OCI-LY3 (cell line): ENCODE data around the gene LNPK.

ENCODE experiments used
- H2AFZ ChIP-seq: fragments of 200-600, 300-600 bp; shearing (Covaris generic); 2 replicates; pipeline ENCODE4 v1.6.0; 2014; ENCODE audit warnings: antibody characterized with exemption, low read depth, low read length
- H3K27ac ChIP-seq: fragments of 200-600, 300-600 bp; sonication (generic); 2 replicates; pipeline ENCODE4 v1.5.1; 2014; ENCODE audit warnings: mild to moderate bottlenecking, low read length, moderate library complexity, mixed read lengths
- H3K27me3 ChIP-seq: fragments of 200-600, 300-600 bp; sonication (generic); 2 replicates; pipeline ENCODE4 v1.6.1; 2014; ENCODE audit warnings: low read depth, low read length, mixed read lengths
- H3K36me3 ChIP-seq: fragments of 200-600, 300-600 bp; sonication (generic); replicated peaks from 2 replicates; pipeline ENCODE3; 2014; ENCODE audit warnings: low read depth, low read length, mixed read lengths
- H3K4me1 ChIP-seq: fragments of 300-600, 200-600 bp; sonication (generic); 2 replicates; pipeline ENCODE4 v1.6.1; 2014; ENCODE audit warnings: low read length, mixed read lengths
- H3K4me2 ChIP-seq: fragments of 200-600, 300-600 bp; sonication (generic); 2 replicates; pipeline ENCODE4 v1.6.1; 2014; ENCODE audit warnings: low read length, mixed read lengths
- H3K4me3 ChIP-seq: fragments of 300-600, 200-600 bp; sonication (generic); 2 replicates; pipeline ENCODE4 v1.5.1; 2014; ENCODE audit warnings: antibody characterized with exemption, mild to moderate bottlenecking, low read length, moderate library complexity
- H3K79me2 ChIP-seq: fragments of 300-600, 200-600 bp; shearing (Covaris generic); 2 replicates; pipeline ENCODE4 v1.6.1; 2014; ENCODE audit warnings: mild to moderate bottlenecking, low read length, mixed read lengths
- H3K9ac ChIP-seq: fragments of 300-600, 200-600 bp; shearing (Covaris generic); 2 replicates; pipeline ENCODE4 v1.6.0; 2014; ENCODE audit warnings: mild to moderate bottlenecking, low read length, moderate library complexity
- H3K9me3 ChIP-seq: fragments of 200-600, 300-600 bp; shearing (Covaris generic); 2 replicates; pipeline ENCODE4 v1.6.1; 2014; ENCODE audit warnings: low read length, mixed read lengths; ENCODE audit not compliant: insufficient read depth
- H4K20me1 ChIP-seq: fragments of 200-600, 300-600 bp; sonication (generic); 2 replicates; pipeline ENCODE4 v1.6.1; 2016; ENCODE audit warnings: low read length, mixed read lengths; ENCODE audit not compliant: insufficient read depth
- CTCF ChIP-seq: fragments of 200-600, 300-600 bp; sonication (generic); IDR thresholded peaks from 2 replicates; pipeline ENCODE4 v1.5.1; 2014; ENCODE audit warnings: antibody characterized with exemption, low read length, low read depth
- EZH2phosphoT487 ChIP-seq: fragments of 200-600 bp; shearing (Covaris generic); IDR thresholded peaks from 2 replicates; pipeline ENCODE4 v1.6.1; 2018; ENCODE audit warnings: antibody characterized with exemption, mixed run types, low read depth

The LNPK gene

GRCh38 chr2:176020400-176020799 lies 18.3 kb upstream of the LNPK start:
- Histone ChIP-seq H3K27ac (no peak overlapping the region), H3K4me3 (no peak overlapping the region), H3K79me2 (no peaks in the 10 kb centered on the region), H4K20me1 (no peaks in the 10 kb centered on the region), H3K9ac (no peak overlapping the region), H3K27me3 (no peaks in the 10 kb centered on the region), H3K4me1 (no peaks in the 10 kb centered on the region), H3K36me3 (no peaks in the 10 kb centered on the region), H3K4me2 (no peak overlapping the region), H2AFZ (no peak overlapping the region), H3K9me3 (no peaks in the 10 kb centered on the region)
- TF ChIP-seq CTCF, result no peak

- H3K9me3 ChIP-seq, result no peaks in the 10 kb centered on the region
- TF ChIP-seq EZH2phosphoT487 (no peak), CTCF (no peak)
- no peaks in the 10 kb centered on the region for H3K36me3 ChIP-seq
- H3K4me2 ChIP-seq, result no peak overlapping the region
- H3K4me1 ChIP-seq, result no peaks in the 10 kb centered on the region
- no peak overlapping the region for H3K27ac ChIP-seq
- H4K20me1 ChIP-seq, result no peaks in the 10 kb centered on the region
- no peak overlapping the region for H2AFZ ChIP-seq
- no peaks in the 10 kb centered on the region for H3K27me3 ChIP-seq
- H3K4me3 ChIP-seq, result no peak overlapping the region
- H3K79me2 ChIP-seq, result no peaks in the 10 kb centered on the region
- H3K9ac ChIP-seq, result no peak overlapping the region
These were observed 16.6 kb upstream of the LNPK start for GRCh38 chr2:176018708-176019107.

- Histone ChIP-seq H3K4me1 (no peaks in the 10 kb centered on the region), H3K4me2 (no peak overlapping the region), H3K79me2 (no peaks in the 10 kb centered on the region), H3K36me3 (no peaks in the 10 kb centered on the region), H3K27me3 (no peaks in the 10 kb centered on the region), H4K20me1 (no peaks in the 10 kb centered on the region), H3K4me3 (no peak overlapping the region), H3K27ac (no peak overlapping the region), H3K9me3 (no peaks in the 10 kb centered on the region), H3K9ac (no peak overlapping the region), H2AFZ (no peak overlapping the region)
- TF ChIP-seq CTCF (no peak), EZH2phosphoT487 (no peak)
These were observed 7.4 kb upstream of the LNPK start for GRCh38 chr2:176009445-176009844.

- peaks cover 5% of the 10 kb centered on the region; the same call in 1 of the 2 replicates for H3K4me1 ChIP-seq
- no peak overlapping the region for H3K9ac ChIP-seq
- H3K36me3 ChIP-seq, result no peaks in the 10 kb centered on the region
- no peak overlapping the region for H3K27ac ChIP-seq
- H3K79me2 ChIP-seq, result peaks cover 19% of the 10 kb centered on the region
- no peaks in the 10 kb centered on the region for H3K27me3 ChIP-seq
- H3K4me2 ChIP-seq, result no peak overlapping the region
- H3K9me3 ChIP-seq, result no peaks in the 10 kb centered on the region
- H3K4me3 ChIP-seq, result no peak overlapping the region
- TF ChIP-seq EZH2phosphoT487, result no peak
- TF ChIP-seq CTCF, result no peak
- H4K20me1 ChIP-seq, result no peaks in the 10 kb centered on the region
- no peak overlapping the region for H2AFZ ChIP-seq
These were observed 2.9 kb upstream of the LNPK start for GRCh38 chr2:176004934-176005333.
